H7 (cell line): ENCODE measurements around the gene WDFY3. TPM values are rescaled to one million over a fixed set of nuclear protein-coding genes. Genes with fewer than 3 reads are reported as not detected.
A peak's percentile ranks its signal among the peaks of the same experiment; 100 is the strongest.

ENCODE experiments used
- DNase-seq: peaks from one replicate; pipeline ENCODE4 v3.0.0; 2012
- H3K27me3 ChIP-seq: 2 replicates; pipeline ENCODE4 v1.6.0; 2011; ENCODE audit warnings: mild to moderate bottlenecking, low read length; ENCODE audit not compliant: control insufficient read depth, insufficient read depth
- H3K36me3 ChIP-seq: replicated peaks from 2 replicates; pipeline ENCODE4 v1.5.1; 2011; ENCODE audit warnings: low read length; ENCODE audit not compliant: control insufficient read depth, insufficient read depth
- H3K4me3 ChIP-seq: 2 replicates; pipeline ENCODE4 v1.5.1; 2011; ENCODE audit warnings: low read depth, mild to moderate bottlenecking, control low read depth, low read length, moderate library complexity; ENCODE audit not compliant: insufficient read depth
- total RNA-seq: library from RNA; depleted of rRNA; stranded (reverse); fragments of >200 nt; shearing (Covaris generic); gene quantifications from 2 replicates; pipeline ENCODE4 v1.2.3, GENCODE V29; 2014

The WDFY3 gene
- total RNA-seq, 1 experiment from 2014 or later = 19.5 TPM

GRCh38 chr4:84632092-84632491 is 334.4 kb downstream of the WDFY3 start:
- no peak overlapping the region for H3K4me3 ChIP-seq
- DNase-seq = no peak
- H3K36me3 ChIP-seq = no peaks in the 10 kb centered on the region; the same call in 1 of the 2 replicates
- H3K27me3 ChIP-seq = no peaks in the 10 kb centered on the region

DNA sequence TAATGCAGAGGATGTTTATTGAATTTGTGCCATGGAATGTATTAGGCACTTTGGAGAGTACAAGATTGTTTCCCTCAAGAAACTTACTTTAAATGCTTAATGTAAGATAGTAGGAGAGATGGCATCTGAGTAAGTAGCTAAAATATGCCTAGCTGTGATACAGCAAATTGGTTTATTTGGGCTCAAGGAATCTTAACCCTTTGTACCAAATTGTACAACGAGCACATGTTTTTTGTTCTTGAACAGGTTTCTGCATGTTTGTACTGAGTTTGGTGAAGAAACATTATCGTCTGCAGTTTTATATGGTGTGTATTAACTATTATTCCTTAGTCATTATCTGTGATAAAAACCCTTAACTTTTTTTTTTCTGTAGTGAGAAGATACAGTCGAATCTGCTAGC is 334.9 kb downstream of the WDFY3 start:
- no peak for DNase-seq
- no peaks in the 10 kb centered on the region for H3K27me3 ChIP-seq
- H3K36me3 ChIP-seq = peaks cover 1% of the 10 kb centered on the region; the same call in 1 of the 2 replicates
- H3K4me3 ChIP-seq = no peak overlapping the region

- Histone ChIP-seq H3K27me3 (no peaks in the 10 kb centered on the region), H3K4me3 (no peak overlapping the region), H3K36me3 (peaks cover 1% of the 10 kb centered on the region; the same call in 1 of the 2 replicates)
- DNase-seq = no peak
Measured at GRCh38 chr4:84626673-84627072, 339.8 kb downstream of the WDFY3 start.

- H3K36me3 ChIP-seq = peaks cover 1% of the 10 kb centered on the region; the same call in 1 of the 2 replicates
- no peaks in the 10 kb centered on the region for H3K27me3 ChIP-seq
- H3K4me3 ChIP-seq = no peak overlapping the region
- DNase-seq = no peak
Measured at GRCh38 chr4:84623661-84624060, 342.8 kb downstream of the WDFY3 start.

DNA sequence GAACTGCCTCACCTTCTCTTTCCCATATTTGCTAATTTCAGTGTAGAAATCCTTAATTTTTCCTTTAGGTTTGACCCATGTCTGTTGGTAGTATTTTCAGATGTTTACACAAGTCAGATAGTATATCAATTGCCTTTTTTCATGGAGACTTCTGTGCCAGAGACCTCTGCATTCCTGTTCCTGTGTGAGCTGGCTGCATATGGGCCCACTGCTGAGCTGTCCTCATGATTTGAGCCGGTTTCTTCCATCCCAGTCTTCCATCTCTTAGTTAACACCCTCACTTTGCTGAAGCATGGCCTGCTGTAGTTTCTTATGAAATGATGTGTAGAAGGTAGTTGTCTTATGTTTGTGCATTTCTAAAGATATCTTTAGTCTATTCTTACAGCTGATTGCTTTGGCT is 343.5 kb downstream of the WDFY3 start:
- no peaks in the 10 kb centered on the region for H3K27me3 ChIP-seq
- peaks cover 1% of the 10 kb centered on the region; the same call in 1 of the 2 replicates for H3K36me3 ChIP-seq
- no peak overlapping the region for H3K4me3 ChIP-seq
- DNase-seq = peak; percentile 19
